Measurements from ENCODE around the gene THBS3. TPM values are rescaled to one million over a fixed set of nuclear protein-coding genes. Genes with fewer than 3 reads are reported as not detected.
"Not testable (repeated sequence)": the region's sequence is repeated elsewhere in the genome, so short reads cannot be mapped to it uniquely, and the experiment has no call there.

Gene THBS3
- total RNA-seq, 1 experiment from 2014 or later = 35.9 TPM

DNA sequence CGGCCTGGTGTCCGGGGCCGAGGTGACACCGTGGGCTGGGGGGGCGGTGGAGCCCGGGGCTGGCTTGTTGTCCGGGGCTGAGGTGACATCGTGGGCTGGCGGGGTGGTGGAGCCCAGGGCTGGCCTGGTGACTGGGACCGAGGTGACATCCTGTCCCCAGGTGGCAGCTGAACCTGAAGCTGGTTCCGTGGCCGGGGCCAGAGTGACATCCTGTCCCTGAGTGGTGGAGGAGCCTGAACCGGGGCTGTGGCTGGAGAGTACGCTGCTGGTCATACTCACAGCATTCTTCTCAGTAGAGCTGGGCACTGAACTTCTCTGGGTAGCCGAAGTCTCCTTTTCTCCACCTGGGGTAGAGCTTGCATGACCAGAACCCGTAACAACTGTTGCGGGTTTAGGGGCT, 15.8 kb downstream of the THBS3 start:
- no TSS peak for BruUV-seq (replicated peaks)
- no peak overlapping the region for H3K4me3 ChIP-seq (ENCODE audit: low read depth in 2 of 2, low read length in 2 of 2)
- H3K27me3 ChIP-seq (ENCODE audit: control insufficient read depth, insufficient read depth, low read length) = no peaks in the 10 kb centered on the region
- ChIA-PET CTCF (interaction anchor here (3.0 kb wide), 1 partner anchor 16 kb away, joined by 14 read pairs; no protein-coding TSS in a partner anchor), POLR2A (no interaction called here)
- H3K9me3 ChIP-seq (ENCODE audit: control insufficient read depth, insufficient read depth, low read depth, low read length) = no peaks in the 10 kb centered on the region
- TF ChIP-seq TCF7L2 (IDR thresholded peaks at IDR 0.05; ENCODE audit: low read depth, low read length) = no peak
- no peak for TF ChIP-seq SIN3A (IDR thresholded peaks at IDR 0.05; ENCODE audit: borderline replicate concordance, insufficient read depth, low read depth, low read length)
- TF ChIP-seq, protein P1, sequence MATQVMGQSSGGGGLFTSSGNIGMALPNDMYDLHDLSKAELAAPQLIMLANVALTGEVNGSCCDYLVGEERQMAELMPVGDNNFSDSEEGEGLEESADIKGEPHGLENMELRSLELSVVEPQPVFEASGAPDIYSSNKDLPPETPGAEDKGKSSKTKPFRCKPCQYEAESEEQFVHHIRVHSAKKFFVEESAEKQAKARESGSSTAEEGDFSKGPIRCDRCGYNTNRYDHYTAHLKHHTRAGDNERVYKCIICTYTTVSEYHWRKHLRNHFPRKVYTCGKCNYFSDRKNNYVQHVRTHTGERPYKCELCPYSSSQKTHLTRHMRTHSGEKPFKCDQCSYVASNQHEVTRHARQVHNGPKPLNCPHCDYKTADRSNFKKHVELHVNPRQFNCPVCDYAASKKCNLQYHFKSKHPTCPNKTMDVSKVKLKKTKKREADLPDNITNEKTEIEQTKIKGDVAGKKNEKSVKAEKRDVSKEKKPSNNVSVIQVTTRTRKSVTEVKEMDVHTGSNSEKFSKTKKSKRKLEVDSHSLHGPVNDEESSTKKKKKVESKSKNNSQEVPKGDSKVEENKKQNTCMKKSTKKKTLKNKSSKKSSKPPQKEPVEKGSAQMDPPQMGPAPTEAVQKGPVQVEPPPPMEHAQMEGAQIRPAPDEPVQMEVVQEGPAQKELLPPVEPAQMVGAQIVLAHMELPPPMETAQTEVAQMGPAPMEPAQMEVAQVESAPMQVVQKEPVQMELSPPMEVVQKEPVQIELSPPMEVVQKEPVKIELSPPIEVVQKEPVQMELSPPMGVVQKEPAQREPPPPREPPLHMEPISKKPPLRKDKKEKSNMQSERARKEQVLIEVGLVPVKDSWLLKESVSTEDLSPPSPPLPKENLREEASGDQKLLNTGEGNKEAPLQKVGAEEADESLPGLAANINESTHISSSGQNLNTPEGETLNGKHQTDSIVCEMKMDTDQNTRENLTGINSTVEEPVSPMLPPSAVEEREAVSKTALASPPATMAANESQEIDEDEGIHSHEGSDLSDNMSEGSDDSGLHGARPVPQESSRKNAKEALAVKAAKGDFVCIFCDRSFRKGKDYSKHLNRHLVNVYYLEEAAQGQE (IDR thresholded peaks at IDR 0.05; ENCODE audit: insufficient read depth in 1 of 2, low read depth in 2 of 2, low read length in 1 of 2) = no peak
- TF ChIP-seq, protein P2, sequence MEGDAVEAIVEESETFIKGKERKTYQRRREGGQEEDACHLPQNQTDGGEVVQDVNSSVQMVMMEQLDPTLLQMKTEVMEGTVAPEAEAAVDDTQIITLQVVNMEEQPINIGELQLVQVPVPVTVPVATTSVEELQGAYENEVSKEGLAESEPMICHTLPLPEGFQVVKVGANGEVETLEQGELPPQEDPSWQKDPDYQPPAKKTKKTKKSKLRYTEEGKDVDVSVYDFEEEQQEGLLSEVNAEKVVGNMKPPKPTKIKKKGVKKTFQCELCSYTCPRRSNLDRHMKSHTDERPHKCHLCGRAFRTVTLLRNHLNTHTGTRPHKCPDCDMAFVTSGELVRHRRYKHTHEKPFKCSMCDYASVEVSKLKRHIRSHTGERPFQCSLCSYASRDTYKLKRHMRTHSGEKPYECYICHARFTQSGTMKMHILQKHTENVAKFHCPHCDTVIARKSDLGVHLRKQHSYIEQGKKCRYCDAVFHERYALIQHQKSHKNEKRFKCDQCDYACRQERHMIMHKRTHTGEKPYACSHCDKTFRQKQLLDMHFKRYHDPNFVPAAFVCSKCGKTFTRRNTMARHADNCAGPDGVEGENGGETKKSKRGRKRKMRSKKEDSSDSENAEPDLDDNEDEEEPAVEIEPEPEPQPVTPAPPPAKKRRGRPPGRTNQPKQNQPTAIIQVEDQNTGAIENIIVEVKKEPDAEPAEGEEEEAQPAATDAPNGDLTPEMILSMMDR (IDR thresholded peaks at IDR 0.05) = no peak
- no peak for TF ChIP-seq POLR2AphosphoS5 (IDR thresholded peaks at IDR 0.05; ENCODE audit: low read depth, low read length)
- intact Hi-C loops (cut with micrococcal nuclease; ENCODE audit: unreplicated experiment) = no loop called here
- DNase-seq (ENCODE audit: low read depth, low spot score) (no peak), ATAC-seq (no peak)
- no peaks in the 10 kb centered on the region; the same call in 1 of the 2 replicates for H3K36me3 ChIP-seq (ENCODE audit: control insufficient read depth, insufficient read depth, low read length)
- peak overlapping the region; percentile 1; the same call in 1 of the 2 replicates for H3K27ac ChIP-seq (ENCODE audit: low read length)
- H3K4me1 ChIP-seq (ENCODE audit: control insufficient read depth, insufficient read depth, low read length) = peaks cover 22% of the 10 kb centered on the region
- in situ Hi-C loops (cut with HindIII; ENCODE audit: low pct_unique_long_range_greater_than_20kb, low sequenced_read_pairs) = no loop called here

DNA sequence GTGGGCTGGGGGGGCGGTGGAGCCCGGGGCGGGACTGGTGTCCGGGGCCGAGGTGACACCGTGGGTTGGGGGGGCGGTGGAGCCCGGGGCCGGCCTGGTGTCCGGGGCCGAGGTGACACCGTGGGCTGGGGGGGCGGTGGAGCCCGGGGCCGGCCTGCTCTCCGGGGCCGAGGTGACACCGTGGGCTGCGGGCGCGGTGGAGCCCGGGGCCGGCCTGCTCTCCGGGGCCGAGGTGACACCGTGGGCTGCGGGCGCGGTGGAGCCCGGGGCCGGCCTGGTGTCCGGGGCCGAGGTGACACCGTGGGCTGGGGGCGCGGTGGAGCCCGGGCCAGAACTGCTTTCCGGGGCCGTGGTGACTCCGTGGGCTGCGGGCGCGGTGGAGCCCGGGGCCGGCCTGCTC, 17.8 kb downstream of the THBS3 start:
- H3K4me3 ChIP-seq (ENCODE audit: low read depth in 2 of 2, low read length in 2 of 2); DNase-seq (ENCODE audit: low read depth, low spot score); H3K27me3 ChIP-seq (ENCODE audit: control insufficient read depth, insufficient read depth, low read length); intact Hi-C loops (cut with micrococcal nuclease; ENCODE audit: unreplicated experiment); H3K9me3 ChIP-seq (ENCODE audit: control insufficient read depth, insufficient read depth, low read depth, low read length); BruUV-seq (replicated peaks); CTCF ChIA-PET; H3K27ac ChIP-seq (ENCODE audit: low read length); POLR2A ChIA-PET; in situ Hi-C loops (cut with HindIII; ENCODE audit: low pct_unique_long_range_greater_than_20kb, low sequenced_read_pairs); H3K36me3 ChIP-seq (ENCODE audit: control insufficient read depth, insufficient read depth, low read length); ATAC-seq: not testable (repeated sequence)
- H3K4me1 ChIP-seq (ENCODE audit: control insufficient read depth, insufficient read depth, low read length) = peaks cover 16% of the 10 kb centered on the region

DNA sequence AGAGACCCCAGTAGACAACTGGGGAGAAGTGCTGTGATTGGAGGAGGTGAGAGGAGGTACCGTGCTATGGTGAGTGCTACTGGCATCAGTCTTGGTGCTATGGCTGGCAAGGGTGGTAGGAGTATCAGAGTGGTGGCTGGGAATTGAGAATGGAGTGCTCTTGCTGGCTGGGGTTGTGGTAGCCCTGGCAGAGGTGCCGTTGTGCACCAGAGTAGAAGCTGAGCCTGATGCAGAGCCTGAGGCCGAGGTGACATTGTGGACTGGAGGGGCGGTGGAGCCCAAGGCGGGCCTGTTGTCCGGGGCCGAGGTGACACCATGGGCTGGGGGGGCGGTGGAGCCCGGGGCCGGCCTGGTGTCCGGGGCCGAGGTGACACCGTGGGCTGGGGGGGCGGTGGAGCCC, 19.4 kb downstream of the THBS3 start:
- Histone ChIP-seq H3K27me3 (ENCODE audit: control insufficient read depth, insufficient read depth, low read length) (no peaks in the 10 kb centered on the region), H3K4me3 (ENCODE audit: low read depth in 2 of 2, low read length in 2 of 2) (no peak overlapping the region), H3K27ac (ENCODE audit: low read length) (no peak overlapping the region), H3K36me3 (ENCODE audit: control insufficient read depth, insufficient read depth, low read length) (no peaks in the 10 kb centered on the region), H3K9me3 (ENCODE audit: control insufficient read depth, insufficient read depth, low read depth, low read length) (no peaks in the 10 kb centered on the region), H3K4me1 (ENCODE audit: control insufficient read depth, insufficient read depth, low read length) (peaks cover 10% of the 10 kb centered on the region)
- in situ Hi-C loops (cut with HindIII; ENCODE audit: low pct_unique_long_range_greater_than_20kb, low sequenced_read_pairs) (no loop called here), intact Hi-C loops (cut with micrococcal nuclease; ENCODE audit: unreplicated experiment) (no loop called here)
- POLR2A ChIA-PET = no interaction called here
- DNase-seq (ENCODE audit: low read depth, low spot score) (no peak), ATAC-seq (no peak)
- CTCF ChIA-PET = interaction anchor here (0.6 kb wide), 1 partner anchor 166 kb away, joined by 4 read pairs; no protein-coding TSS in a partner anchor
- no TSS peak for BruUV-seq (replicated peaks)
- TF ChIP-seq POLR2AphosphoS5 (IDR thresholded peaks at IDR 0.05; ENCODE audit: low read depth, low read length) (no peak), SIN3A (IDR thresholded peaks at IDR 0.05; ENCODE audit: borderline replicate concordance, insufficient read depth, low read depth, low read length) (no peak), TCF7L2 (IDR thresholded peaks at IDR 0.05; ENCODE audit: low read depth, low read length) (no peak)
- TF ChIP-seq, protein P2 (IDR thresholded peaks at IDR 0.05) = no peak
- TF ChIP-seq, protein P1 (IDR thresholded peaks at IDR 0.05; ENCODE audit: insufficient read depth in 1 of 2, low read depth in 2 of 2, low read length in 1 of 2) = no peak
